ENCODE results near the gene FBN2.
"Not testable (repeated sequence)": the region's sequence is repeated elsewhere in the genome, so short reads cannot be mapped to it uniquely, and the experiment has no call there.

DNA sequence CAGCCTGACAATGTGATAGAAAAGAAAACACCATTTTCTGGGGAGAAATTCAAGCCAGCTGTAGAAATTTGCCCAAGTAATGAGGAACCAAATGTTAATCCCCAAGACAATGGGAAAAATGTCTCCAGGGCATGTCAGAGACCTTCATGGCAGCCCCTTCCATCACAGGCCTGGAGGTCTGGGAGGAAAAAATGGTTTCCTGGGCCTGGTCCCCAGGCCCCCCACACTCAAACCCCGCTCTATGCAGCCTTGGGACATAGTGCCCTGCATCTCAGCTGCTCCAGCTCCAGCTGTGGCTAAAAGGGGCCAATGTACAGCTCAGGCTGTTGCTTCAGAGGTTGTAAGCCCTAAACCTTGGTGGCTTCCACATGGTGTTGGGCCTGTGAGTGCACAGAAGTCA, 34.3 kb downstream of the FBN2 start:
- not testable (repeated sequence) for TF ChIP-seq EZH2 (IDR thresholded peaks at IDR 0.05; ENCODE audit: insufficient read depth, poor library complexity, severe bottlenecking); EZH2phosphoT487 (IDR thresholded peaks at IDR 0.05; ENCODE audit: insufficient read depth, low read depth)
